GM13977 (cell line): ENCODE data around the gene SOWAHA.
"Not testable (repeated sequence)": the region's sequence is repeated elsewhere in the genome, so short reads cannot be mapped to it uniquely, and the experiment has no call there.

Experiments used
- DNase-seq: peaks from one replicate; pipeline ENCODE4 v3.0.0; 2012; ENCODE audit warnings: low spot score
- in situ Hi-C: fragments of 300-500 bp; cut with MboI; formaldehyde crosslinking; loops from one replicate; pipeline ENCODE4 v1.12.0; 2022; ENCODE audit warnings: low sequenced_read_pairs, low pct_unique_long_range_greater_than_20kb, mixed read lengths, inconsistent platforms; ENCODE audit not compliant: unreplicated experiment
- TF ChIP-seq, protein P1 (sequence below): IDR thresholded peaks from 2 replicates; pipeline ENCODE4 v1.5.1; 2012; ENCODE audit warnings: mild to moderate bottlenecking, control low read depth; ENCODE audit not compliant: insufficient read depth; ENCODE audit errors: extremely low read depth, missing control alignments

The SOWAHA gene

DNA sequence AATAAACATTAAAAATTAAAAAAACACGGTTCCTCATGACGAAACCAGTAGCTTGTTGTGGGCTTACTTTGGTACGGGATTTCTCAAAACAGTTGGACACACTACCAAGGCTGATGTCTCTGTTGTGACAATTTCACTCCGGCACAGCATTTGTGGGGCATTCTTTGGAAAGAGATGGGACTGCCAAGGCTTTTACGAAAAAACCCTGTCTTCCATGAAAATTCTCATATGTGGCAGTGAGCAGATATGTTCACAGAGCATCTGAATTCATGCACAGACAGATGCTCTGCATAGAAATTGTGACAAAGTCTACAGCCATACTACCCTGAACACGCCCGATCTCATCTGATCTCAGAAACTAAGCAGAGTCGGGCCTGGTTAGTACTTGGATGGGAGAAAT is 35.2 kb downstream of the SOWAHA start:
- no peak for DNase-seq
- TF ChIP-seq, protein P1, sequence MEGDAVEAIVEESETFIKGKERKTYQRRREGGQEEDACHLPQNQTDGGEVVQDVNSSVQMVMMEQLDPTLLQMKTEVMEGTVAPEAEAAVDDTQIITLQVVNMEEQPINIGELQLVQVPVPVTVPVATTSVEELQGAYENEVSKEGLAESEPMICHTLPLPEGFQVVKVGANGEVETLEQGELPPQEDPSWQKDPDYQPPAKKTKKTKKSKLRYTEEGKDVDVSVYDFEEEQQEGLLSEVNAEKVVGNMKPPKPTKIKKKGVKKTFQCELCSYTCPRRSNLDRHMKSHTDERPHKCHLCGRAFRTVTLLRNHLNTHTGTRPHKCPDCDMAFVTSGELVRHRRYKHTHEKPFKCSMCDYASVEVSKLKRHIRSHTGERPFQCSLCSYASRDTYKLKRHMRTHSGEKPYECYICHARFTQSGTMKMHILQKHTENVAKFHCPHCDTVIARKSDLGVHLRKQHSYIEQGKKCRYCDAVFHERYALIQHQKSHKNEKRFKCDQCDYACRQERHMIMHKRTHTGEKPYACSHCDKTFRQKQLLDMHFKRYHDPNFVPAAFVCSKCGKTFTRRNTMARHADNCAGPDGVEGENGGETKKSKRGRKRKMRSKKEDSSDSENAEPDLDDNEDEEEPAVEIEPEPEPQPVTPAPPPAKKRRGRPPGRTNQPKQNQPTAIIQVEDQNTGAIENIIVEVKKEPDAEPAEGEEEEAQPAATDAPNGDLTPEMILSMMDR, result no peak
- in situ Hi-C loops, result no loop called here

GRCh38 chr5:132849347-132849746 is 36.2 kb downstream of the SOWAHA start:
- TF ChIP-seq, protein P1, result no peak
- in situ Hi-C loops, result no loop called here
- DNase-seq, result no peak

DNA sequence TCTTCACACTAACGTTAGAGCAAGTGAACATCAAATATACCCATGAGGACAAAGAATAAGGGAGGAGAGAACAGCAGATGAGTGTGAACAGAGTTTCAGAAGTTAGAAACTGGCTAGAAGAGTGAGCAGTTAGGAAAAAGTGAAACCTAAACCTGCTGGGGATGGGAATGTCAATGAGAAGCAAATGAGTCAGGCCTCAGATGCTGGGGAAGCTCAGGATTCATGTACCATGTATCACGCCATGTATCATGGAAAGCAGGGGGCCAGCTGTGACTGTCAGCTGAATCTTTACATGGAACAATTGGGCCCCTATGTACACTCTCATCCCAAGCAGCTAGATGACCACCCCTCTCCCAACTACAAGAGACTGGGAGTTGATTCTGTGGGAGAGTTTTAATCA is 37.0 kb downstream of the SOWAHA start:
- in situ Hi-C loops, result no loop called here
- TF ChIP-seq, protein P1, result no peak
- no peak for DNase-seq

GRCh38 chr5:132853323-132853722 is 40.2 kb downstream of the SOWAHA start:
- in situ Hi-C loops, result no loop called here
- DNase-seq, result no peak
- TF ChIP-seq, protein P1, result no peak

DNA sequence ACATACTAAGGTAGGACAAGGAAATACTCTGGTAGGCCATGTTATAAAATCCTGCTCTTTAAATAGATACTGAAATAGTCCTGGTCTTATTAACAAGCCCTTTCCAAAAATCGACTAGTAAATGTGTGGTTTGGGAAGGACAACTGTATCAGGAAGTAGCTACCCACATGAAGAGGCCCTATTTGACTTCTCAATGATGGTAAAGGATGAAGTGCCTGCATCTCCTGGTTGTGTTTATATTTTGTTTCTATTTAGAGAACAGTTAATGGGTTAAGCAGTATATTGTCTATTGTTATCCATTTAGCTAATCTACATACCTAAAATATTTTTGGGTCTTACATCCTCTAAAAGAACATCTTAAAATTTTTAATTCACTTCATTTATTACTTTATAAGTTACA is 40.7 kb downstream of the SOWAHA start:
- TF ChIP-seq, protein P1, result no peak
- DNase-seq, result no peak
- in situ Hi-C loops, result no loop called here

GRCh38 chr5:132854301-132854700 is 41.2 kb downstream of the SOWAHA start:
- in situ Hi-C loops, result no loop called here
- TF ChIP-seq, protein P1, result no peak
- DNase-seq, result no peak

DNA sequence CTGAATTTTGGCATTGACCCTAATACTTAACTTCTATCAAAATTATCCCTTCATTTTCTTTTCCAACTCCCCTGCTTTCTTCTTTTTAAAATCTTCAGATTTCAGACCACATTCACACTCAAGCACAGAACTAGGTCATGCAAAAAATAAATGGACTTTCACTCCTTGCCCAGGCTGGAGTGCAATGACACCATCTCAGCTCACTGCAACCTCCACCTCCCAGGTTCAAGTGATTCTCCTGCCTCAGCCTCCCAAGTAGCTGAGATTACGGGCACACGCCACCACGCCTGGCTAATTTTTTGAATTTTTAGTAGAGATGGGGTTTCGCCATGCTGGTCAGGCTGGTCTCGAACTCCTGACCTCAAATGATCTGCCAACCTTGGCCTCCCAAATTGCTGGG is 41.9 kb downstream of the SOWAHA start:
- in situ Hi-C loops, DNase-seq: not testable (repeated sequence)
